Stimulated activated CD4-positive, alpha-beta T cell treated with anti-CD3 and anti-CD28 coated beads, Interleukin-2, amount 100 ng/mL, for 24 hours (primary cell): Measurements from ENCODE around the gene COX7A2.

ENCODE experiments used
- DNase-seq, 2 donors: peaks; one replicate each; pipeline ENCODE4 v3.0.0-alpha.2; 2020

The COX7A2 gene

DNA sequence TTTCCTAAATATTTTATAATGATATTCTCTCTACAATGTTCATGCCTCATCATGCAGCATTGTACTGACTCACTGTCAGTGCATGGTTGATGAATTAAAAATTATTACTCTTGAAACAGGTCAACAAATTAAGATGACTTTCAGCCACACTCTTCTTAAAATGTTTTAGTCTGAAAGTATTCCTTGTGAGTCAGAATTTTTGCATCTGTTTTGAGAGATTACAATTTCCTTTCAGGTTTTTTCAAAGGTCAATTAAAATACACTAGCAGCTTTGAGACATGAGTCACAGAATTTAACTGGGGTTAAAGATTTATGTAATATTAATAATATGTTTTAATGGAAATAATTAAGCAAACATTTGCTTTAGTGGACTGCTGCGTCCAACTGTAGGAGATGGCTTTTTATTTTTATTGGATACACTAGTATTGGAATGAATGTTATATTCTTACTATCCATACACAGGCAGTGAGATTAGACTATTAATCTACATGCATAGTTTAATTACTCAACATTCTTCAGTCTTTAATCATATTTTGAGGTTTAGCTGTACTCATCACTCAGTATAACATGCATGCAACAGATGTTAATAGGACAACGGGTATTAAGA, 47.4 kb downstream of the COX7A2 start:
- no peak for DNase-seq

DNA sequence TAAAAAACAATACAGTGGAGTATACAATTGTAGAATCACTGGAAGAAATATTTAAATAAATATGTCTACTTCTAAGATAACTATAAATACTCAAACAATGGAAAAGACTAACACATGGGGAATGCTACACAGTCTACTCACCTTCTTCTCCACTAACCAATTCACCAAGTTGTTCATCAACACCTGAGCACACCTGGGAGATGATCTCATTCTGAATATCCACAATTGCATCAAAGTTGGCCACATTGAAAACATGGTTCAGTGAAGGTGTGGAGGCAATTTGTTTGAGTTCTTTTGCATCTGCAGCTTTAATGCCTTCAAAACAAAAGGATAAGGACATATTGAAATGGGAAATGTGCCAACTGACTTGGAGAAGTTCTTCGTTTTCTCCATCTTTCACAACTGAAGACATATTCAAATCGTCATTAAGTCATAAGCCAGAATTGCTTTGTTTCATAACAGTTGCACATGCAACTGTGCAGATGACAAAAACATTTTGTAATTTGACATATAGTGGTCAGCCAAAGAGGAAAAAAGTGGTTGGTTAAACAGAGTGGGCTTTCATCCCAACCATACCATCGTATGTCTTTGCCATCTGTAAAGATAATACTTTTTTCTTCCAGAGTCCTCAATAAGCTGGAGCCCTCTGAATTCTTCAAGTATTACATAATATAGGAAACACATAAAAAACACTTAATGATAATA, 55.2 kb downstream of the COX7A2 start:
- no peak for DNase-seq
